Left ventricle myocardium superior (tissue), 1 donor: ENCODE data around the gene EPHB1. TPM values are rescaled to one million over a fixed set of nuclear protein-coding genes. Genes with fewer than 3 reads are reported as not detected.

ENCODE experiments used
- ATAC-seq: fragments of 200-7000 bp; cut with Tn5 transposase; one replicate; pipeline ENCODE4 v1.9.1; 2020; ENCODE audit warnings: mild to moderate bottlenecking, moderate library complexity
- DNase-seq: peaks from one replicate; pipeline ENCODE4 v3.0.0-alpha.2; 2020
- intact Hi-C: fragments of 100-400 bp; cut with micrococcal nuclease; formaldehyde crosslinking; loops from one replicate; pipeline ENCODE4 v1.11.0; 2022
- total RNA-seq: library from RNA; stranded (reverse); fragmentation: NEBNext Ultra II Directional; extraction: Animal tissue kit (Norgen Biotek cat#: 25700); gene quantifications from one replicate; pipeline ENCODE4 v1.2.1, GENCODE V29; 2021
- donor health status: DM: no; HTN: yes; CAD: no; lungs with severe emphysema.

Gene EPHB1
- total RNA-seq, 1 donor from 2014 or later, result 1.8 TPM

- intact Hi-C loops, result no loop called here
- ATAC-seq (no peak), DNase-seq (no peak)
Observed at GRCh38 chr3:134803051-134803505, 8.0 kb downstream of the EPHB1 start.

- no peak for DNase-seq
- ATAC-seq, result no peak
- intact Hi-C loops, result no loop called here
Observed at GRCh38 chr3:134803652-134804051, 8.6 kb downstream of the EPHB1 start.

- no peak for ATAC-seq
- intact Hi-C loops, result no loop called here
- DNase-seq, result no peak
Observed at GRCh38 chr3:134804508-134805480, 9.7 kb downstream of the EPHB1 start.

- intact Hi-C loops, result no loop called here
- DNase-seq (no peak), ATAC-seq (no peak)
Observed at GRCh38 chr3:134807189-134807588, 12.1 kb downstream of the EPHB1 start.

GRCh38 chr3:134808835-134809234, 13.8 kb downstream of the EPHB1 start:
- DNase-seq (no peak), ATAC-seq (no peak)
- intact Hi-C loops, result no loop called here

GRCh38 chr3:134809427-134810051, 14.5 kb downstream of the EPHB1 start:
- intact Hi-C loops, result no loop called here
- ATAC-seq, result peak; percentile 62
- no peak for DNase-seq

- no peak for ATAC-seq
- DNase-seq, result no peak
- intact Hi-C loops, result no loop called here
Observed at GRCh38 chr3:134810052-134810435, 15.0 kb downstream of the EPHB1 start.

- no peak for DNase-seq
- no peak for ATAC-seq
- intact Hi-C loops, result no loop called here
Observed at GRCh38 chr3:134810850-134811249, 15.8 kb downstream of the EPHB1 start.

- ATAC-seq, result no peak
- intact Hi-C loops, result no loop called here
- DNase-seq, result no peak
Observed at GRCh38 chr3:134813618-134814017, 18.6 kb downstream of the EPHB1 start.

GRCh38 chr3:134815519-134815918, 20.5 kb downstream of the EPHB1 start:
- intact Hi-C loops, result no loop called here
- DNase-seq (no peak), ATAC-seq (no peak)

- ATAC-seq (no peak), DNase-seq (no peak)
- intact Hi-C loops, result no loop called here
Observed at GRCh38 chr3:134816623-134817022, 21.6 kb downstream of the EPHB1 start.

- DNase-seq (peak; percentile 48), ATAC-seq (peak; percentile 72)
- intact Hi-C loops, result no loop called here
Observed at GRCh38 chr3:134817297-134817696, 22.2 kb downstream of the EPHB1 start.

- no peak for DNase-seq
- intact Hi-C loops, result no loop called here
- no peak for ATAC-seq
Observed at GRCh38 chr3:134820994-134821393, 25.9 kb downstream of the EPHB1 start.

GRCh38 chr3:134822090-134822489, 27.0 kb downstream of the EPHB1 start:
- ATAC-seq, result no peak
- intact Hi-C loops, result no loop called here
- no peak for DNase-seq

GRCh38 chr3:134823679-134824078, 28.6 kb downstream of the EPHB1 start:
- intact Hi-C loops, result no loop called here
- DNase-seq (no peak), ATAC-seq (no peak)

- ATAC-seq, result peak; percentile 77
- peak; percentile 50 for DNase-seq
- intact Hi-C loops, result no loop called here
Observed at GRCh38 chr3:134824791-134825190, 29.7 kb downstream of the EPHB1 start.

- DNase-seq, result no peak
- intact Hi-C loops, result no loop called here
- no peak for ATAC-seq
Observed at GRCh38 chr3:134827213-134827612, 32.2 kb downstream of the EPHB1 start.

- intact Hi-C loops, result no loop called here
- no peak for ATAC-seq
Observed at GRCh38 chr3:134829721-134830120, 34.7 kb downstream of the EPHB1 start.

GRCh38 chr3:134832585-134832984, 37.5 kb downstream of the EPHB1 start:
- intact Hi-C loops, result no loop called here
- ATAC-seq, result no peak
- DNase-seq, result no peak

More at GRCh38 chr3:134829721-134830120, 34.7 kb downstream of the EPHB1 start:
- no peak for DNase-seq

- intact Hi-C loops, result no loop called here
- ATAC-seq (no peak), DNase-seq (no peak)
Observed at GRCh38 chr3:134833453-134834163, 38.5 kb downstream of the EPHB1 start.
